HUDEP-2 (cell line): ENCODE measurements around the gene KIR2DL3.
"Not testable (repeated sequence)": the region's sequence is repeated elsewhere in the genome, so short reads cannot be mapped to it uniquely, and the experiment has no call there.

Source experiments
- DNase-seq, 76 experiments: peaks; one replicate each; lab custom pipeline; 2025; ENCODE audit not compliant: unreplicated experiment in 76 of 76; lab: John Stamatoyannopoulos, UW

The KIR2DL3 gene

GRCh38 chr19:54739587-54740497, 1.5 kb downstream of the KIR2DL3 start:
- no peak for DNase-seq

- not testable (repeated sequence) for DNase-seq
Measured at GRCh38 chr19:54741950-54742349, 3.6 kb downstream of the KIR2DL3 start.

DNA sequence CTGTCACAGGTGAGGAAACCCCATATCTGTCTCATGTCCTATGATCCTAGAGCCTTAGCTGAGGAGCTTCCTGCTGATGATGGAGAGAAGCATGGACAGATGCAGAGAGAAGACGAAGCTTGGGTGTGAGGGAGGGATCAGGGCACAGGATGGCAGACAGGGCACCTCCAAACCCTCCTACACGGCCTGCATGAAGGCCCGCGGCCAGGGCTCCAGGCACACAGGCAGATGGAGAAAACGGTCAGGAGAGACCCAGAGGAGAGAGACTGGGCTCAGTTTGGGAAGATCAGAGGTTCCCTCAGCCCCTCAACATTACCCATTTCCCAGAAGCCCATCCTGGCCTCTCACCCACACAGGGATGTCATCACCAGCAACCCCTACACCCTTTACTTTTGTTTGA, 5.8 kb downstream of the KIR2DL3 start:
- DNase-seq, result not testable (repeated sequence)

- not testable (repeated sequence) for DNase-seq
Measured at GRCh38 chr19:54747614-54748322, 9.5 kb downstream of the KIR2DL3 start.

- DNase-seq, result not testable (repeated sequence)
Measured at GRCh38 chr19:54750276-54750675, 12.0 kb downstream of the KIR2DL3 start.

DNA sequence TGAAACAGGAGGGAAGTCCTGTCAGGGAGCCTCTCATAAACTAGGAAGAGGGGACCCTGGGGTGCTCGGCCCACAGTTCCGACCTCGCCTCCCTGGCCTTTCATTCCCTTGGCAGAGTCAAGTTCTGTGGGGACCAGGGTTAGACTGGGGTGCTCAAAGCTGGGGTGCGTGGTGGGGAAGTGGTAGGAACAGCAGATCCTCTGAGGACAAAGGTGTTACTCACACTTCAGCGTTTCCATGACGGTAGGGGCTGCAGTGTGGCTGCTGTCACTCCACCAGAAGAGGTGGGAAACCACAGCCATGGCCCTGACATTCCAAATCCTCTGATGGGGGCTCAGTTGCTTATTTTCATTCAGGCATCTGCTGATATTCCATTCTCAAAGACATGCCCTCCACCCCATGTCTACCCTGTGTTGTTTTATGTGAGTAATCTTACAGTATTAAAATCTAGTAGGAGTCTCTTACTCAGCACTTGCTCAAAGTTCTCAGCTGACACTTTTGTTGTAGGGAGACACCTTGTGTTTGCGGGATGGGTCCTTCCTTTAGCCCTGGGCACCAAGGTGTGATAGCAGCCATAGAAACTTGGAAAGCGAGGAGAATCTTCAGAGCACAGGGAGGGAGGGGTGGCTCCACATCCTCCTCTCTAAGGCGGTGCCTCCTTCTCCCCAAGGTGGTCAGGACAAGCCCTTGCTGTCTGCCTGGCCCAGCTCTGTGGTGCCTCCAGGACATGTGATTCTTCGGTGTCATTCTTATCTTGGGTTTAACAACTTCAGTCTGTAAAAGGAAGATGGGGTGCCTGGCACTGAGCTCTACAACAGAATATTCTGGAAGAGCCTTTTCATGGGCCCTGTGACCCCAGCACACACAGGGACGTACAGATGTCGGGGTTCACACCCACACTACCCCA, 18.1 kb downstream of the KIR2DL3 start:
- not testable (repeated sequence) for DNase-seq

GRCh38 chr19:54758577-54758976, 20.3 kb downstream of the KIR2DL3 start:
- DNase-seq, result not testable (repeated sequence)

DNA sequence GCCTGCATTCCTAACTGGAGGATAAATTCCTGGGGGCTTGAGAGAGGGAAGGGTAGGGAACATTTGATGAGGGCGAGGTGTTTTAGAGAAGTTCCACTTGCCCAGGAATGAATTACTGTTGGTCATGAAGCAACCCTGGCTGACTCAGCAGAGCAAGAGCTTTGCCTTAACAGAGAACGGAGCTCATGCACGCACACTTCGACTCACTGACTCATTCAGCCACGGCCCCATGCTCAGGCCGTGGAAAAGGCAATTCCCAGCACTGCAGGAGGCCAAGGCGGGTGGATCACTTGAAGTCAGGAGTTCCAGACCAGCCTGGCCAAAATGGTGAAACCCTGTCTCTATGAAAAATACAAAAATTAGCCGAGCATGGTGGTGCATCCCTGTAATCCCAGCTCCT, 25.9 kb downstream of the KIR2DL3 start:
- not testable (repeated sequence) for DNase-seq

DNA sequence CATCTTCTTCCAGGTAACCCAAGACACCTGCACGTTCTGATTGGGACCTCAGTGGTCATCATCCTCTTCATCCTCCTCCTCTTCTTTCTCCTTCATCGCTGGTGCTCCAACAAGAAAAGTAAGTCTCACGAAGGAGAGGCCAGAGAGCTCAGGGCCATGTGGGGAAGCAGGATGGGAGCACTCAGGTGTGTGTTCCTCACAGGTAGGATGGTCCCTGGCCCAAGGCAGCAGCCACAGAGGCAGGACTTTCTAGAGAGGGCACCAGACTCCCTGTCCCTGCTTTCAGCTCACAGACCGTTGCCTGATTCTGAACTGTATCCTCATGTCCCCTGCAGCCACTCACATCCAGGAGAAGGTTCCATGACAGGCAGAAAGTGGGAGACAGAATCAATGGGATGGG, 28.2 kb downstream of the KIR2DL3 start:
- not testable (repeated sequence) for DNase-seq

DNA sequence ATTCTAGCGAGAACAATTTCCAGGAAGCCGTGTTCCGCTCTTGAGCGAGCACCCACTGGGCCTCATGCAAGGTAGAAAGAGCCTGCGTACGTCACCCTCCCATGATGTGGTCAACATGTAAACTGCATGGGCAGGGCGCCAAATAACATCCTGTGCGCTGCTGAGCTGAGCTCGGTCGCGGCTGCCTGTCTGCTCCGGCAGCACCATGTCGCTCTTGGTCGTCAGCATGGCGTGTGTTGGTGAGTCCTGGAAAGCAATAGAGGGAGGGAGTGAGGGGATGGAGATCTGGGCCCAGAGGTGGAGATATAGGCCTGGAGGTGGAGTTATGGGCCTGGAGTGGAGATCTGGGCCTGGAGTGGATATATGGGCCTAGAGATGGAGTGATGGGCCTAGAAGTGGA, 31.3 kb downstream of the KIR2DL3 start, which contains the start of gene KIR2DL1:
Gene KIR2DL1 (plus strand): TSS at position 148 of the 400 bp plus-strand sequence. CDS start 58 bp downstream, at position 206.
- not testable (repeated sequence) for DNase-seq

DNA sequence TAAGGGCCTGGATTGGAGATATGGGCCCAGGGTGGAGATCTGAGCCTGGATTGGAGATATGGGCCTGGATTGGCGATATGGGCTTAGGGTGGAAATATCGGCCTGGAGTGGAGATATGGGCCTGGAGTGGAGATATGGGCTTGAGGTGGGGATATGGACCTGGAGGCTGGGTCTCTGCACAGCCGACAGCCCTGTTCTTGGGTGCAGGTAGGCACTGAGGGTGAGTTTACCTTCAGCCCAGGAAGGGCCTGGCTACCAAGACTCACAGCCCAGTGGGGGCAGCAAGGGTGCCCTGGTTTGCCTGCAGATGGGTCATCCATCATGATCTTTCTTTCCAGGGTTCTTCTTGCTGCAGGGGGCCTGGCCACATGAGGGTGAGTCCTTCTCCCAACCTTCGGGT, 32.2 kb downstream of the KIR2DL3 start:
- not testable (repeated sequence) for DNase-seq

DNA sequence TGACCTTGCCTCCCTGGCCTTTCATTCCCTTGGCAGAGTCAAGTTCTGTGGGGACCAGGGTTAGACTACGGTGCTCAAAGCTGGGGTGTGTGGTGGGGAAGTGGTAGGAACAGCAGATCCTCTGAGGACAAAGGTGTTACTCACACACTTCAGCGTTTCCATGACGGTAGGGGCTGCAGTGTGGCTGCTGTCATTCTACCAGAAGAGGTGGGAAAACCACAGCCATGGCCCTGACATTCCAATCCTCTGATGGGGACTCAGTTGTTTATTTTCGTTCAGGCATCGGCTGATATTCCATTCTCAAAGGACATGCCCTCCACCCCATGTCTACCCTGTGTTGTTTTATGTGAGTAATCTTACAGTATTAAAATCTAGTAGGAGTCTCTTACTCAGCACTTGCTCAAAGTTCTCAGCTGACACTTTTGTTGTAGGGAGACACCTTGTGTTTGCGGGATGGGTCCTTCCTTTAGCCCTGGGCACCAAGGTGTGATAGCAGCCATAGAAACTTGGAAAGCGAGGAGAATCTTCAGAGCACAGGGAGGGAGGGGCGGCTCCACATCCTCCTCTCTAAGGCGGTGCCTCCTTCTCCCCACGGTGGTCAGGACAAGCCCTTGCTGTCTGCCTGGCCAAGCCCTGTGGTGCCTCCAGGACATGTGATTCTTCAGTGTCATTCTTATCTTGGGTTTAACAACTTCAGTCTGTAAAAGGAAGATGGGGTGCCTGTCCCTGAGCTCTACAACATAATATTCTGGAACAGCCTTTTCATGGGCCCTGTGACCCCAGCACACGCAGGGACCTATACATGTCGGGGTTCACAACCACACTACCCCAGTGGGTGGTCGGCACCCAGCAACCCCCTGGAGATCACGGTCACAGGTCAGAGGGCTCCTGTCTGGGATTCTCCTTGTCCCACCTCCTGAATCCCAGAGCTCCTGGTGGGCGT, 33.0 kb downstream of the KIR2DL3 start:
- DNase-seq, result not testable (repeated sequence)

GRCh38 chr19:54772666-54773065, 34.4 kb downstream of the KIR2DL3 start:
- DNase-seq, result not testable (repeated sequence)

DNA sequence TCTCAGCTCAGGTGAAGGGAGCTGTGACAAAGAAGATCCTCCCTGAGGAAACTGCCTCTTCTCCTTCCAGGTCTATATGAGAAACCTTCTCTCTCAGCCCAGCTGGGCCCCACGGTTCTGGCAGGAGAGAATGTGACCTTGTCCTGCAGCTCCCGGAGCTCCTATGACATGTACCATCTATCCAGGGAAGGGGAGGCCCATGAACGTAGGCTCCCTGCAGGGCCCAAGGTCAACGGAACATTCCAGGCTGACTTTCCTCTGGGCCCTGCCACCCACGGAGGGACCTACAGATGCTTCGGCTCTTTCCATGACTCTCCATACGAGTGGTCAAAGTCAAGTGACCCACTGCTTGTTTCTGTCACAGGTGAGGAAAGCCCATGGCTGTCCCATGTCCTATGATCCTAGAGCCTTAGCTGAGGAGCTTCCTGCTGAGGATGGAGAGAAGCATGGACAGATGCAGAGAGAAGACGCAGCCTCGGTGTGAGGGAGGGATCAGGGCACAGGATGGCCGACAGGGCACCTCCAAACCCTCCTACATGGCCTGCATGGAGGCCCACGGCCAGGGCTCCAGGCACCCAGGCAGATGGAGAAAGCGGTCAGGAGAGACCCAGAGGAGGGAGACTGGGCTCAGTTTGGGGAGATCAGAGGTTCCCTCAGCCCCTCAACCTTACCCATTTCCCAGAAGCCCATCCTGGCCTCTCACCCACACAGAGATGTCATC, 36.9 kb downstream of the KIR2DL3 start:
- not testable (repeated sequence) for DNase-seq

DNA sequence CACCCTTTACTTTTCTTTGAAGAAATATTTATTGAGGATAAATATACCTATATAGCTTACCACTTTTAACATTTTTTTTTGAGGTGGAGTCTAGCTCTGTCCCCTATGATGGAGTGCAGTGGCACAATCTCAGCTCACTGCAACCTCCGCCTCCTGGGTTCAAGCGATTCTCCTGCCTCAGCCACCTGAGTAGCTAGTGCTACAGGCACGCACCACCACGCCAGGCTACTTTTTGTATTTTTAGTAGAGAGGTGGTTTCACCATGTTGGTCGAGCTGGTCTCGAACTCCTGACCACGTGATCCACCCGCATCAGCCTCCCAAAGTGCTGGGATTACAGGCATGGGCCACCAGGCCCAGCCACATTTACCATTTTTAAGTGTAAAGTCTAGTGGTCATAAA, 37.5 kb downstream of the KIR2DL3 start:
- DNase-seq, result not testable (repeated sequence)

- DNase-seq, result not testable (repeated sequence)
Measured at GRCh38 chr19:54777851-54778250, 39.5 kb downstream of the KIR2DL3 start.

GRCh38 chr19:54778896-54779295, 40.6 kb downstream of the KIR2DL3 start:
- DNase-seq, result not testable (repeated sequence)

DNA sequence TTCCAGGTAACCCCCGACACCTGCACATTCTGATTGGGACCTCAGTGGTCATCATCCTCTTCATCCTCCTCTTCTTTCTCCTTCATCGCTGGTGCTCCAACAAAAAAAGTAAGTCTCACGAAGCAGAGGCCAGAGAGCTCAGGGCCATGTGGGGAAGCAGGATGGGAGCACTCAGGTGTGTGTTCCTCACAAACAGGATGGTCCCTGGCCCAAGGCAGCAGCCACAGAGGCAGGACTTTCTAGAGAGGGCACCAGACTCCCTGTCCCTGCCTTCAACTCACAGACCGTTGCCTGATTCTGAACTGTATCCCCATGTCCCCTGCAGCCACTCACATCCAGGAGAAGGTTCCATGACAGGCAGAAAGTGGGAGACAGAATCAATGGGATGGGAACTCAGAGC, 44.6 kb downstream of the KIR2DL3 start:
- not testable (repeated sequence) for DNase-seq
